DND-41 (cell line): ENCODE data around the gene JARID2.

Experiments
- ATAC-seq: fragments of 200-7000 bp; cut with Tn5 transposase; 3 replicates; pipeline ENCODE4 v1.9.1; 2021; ENCODE audit warnings: low read depth; ENCODE audit not compliant: insufficient read depth
- DNase-seq: peaks from one replicate; pipeline ENCODE4 v3.0.0-alpha.2; 2020
- H2AFZ ChIP-seq: 2 replicates; pipeline ENCODE4 v1.6.0; 2012; ENCODE audit warnings: low read depth, low read length
- H3K27ac ChIP-seq: 2 replicates; pipeline ENCODE4 v1.5.1; 2012; ENCODE audit warnings: low read length, inconsistent platforms
- H3K27me3 ChIP-seq: fragments of 200-600 bp; sonication (generic); 2 replicates; pipeline ENCODE4 v1.6.0; 2012; ENCODE audit warnings: low read length, mild to moderate bottlenecking, inconsistent platforms; ENCODE audit not compliant: insufficient read depth, poor library complexity
- H3K36me3 ChIP-seq: 2 replicates; pipeline ENCODE4 v1.5.1; 2012; ENCODE audit warnings: low read length, inconsistent platforms; ENCODE audit not compliant: insufficient read depth
- H3K4me1 ChIP-seq: 2 replicates; pipeline ENCODE4 v1.5.1; 2012; ENCODE audit warnings: mild to moderate bottlenecking, low read length; ENCODE audit not compliant: insufficient read depth
- H3K4me2 ChIP-seq: 2 replicates; pipeline ENCODE4 v1.6.0; 2012; ENCODE audit warnings: mild to moderate bottlenecking, moderate library complexity, low read length, inconsistent platforms; ENCODE audit not compliant: insufficient read depth
- H3K4me3 ChIP-seq, 2 experiments: fragments of 200-600 bp in 1 of 2; shearing (Covaris generic) in 1 of 2; 2 replicates each; pipeline ENCODE4 v1.5.1; 2012 to 2016; ENCODE audit warnings: inconsistent platforms in 2 of 2, low read length in 2 of 2, mild to moderate bottlenecking in 2 of 2, low read depth in 1 of 2, moderate library complexity in 1 of 2
- H3K79me2 ChIP-seq: 2 replicates; pipeline ENCODE4 v1.6.0; 2012; ENCODE audit warnings: low read length, inconsistent platforms; ENCODE audit not compliant: insufficient read depth
- H3K9ac ChIP-seq: 2 replicates; pipeline ENCODE4 v1.6.0; 2012; ENCODE audit warnings: low read depth, mild to moderate bottlenecking, inconsistent platforms, low read length, moderate library complexity
- H3K9me3 ChIP-seq: 2 replicates; pipeline ENCODE4 v1.5.1; 2012; ENCODE audit warnings: low read length, moderate library complexity, mild to moderate bottlenecking, inconsistent platforms; ENCODE audit not compliant: insufficient read depth, severe bottlenecking
- H4K20me1 ChIP-seq: 2 replicates; pipeline ENCODE4 v1.6.0; 2012; ENCODE audit warnings: low read length; ENCODE audit not compliant: insufficient read depth
- EZH2 ChIP-seq: IDR thresholded peaks from 3 replicates; pipeline ENCODE4 v1.6.1; 2012; ENCODE audit warnings: borderline replicate concordance, low read depth, mild to moderate bottlenecking, moderate library complexity, low read length, inconsistent platforms; ENCODE audit not compliant: severe bottlenecking
- TF ChIP-seq, protein P1 (sequence below): IDR thresholded peaks from 2 replicates; pipeline ENCODE4 v1.5.1; 2012; ENCODE audit warnings: borderline replicate concordance, low read length, moderate library complexity, mild to moderate bottlenecking; ENCODE audit not compliant: poor library complexity, severe bottlenecking; ENCODE audit errors: extremely low read depth

JARID2 gene

GRCh38 chr6:15512721-15513120 is 266.9 kb downstream of the JARID2 start:
- peaks cover 6% of the 10 kb centered on the region for H4K20me1 ChIP-seq
- DNase-seq (no peak), ATAC-seq (no peak)
- no peaks in the 10 kb centered on the region for H3K9me3 ChIP-seq
- no peaks in the 10 kb centered on the region for H3K79me2 ChIP-seq
- H2AFZ ChIP-seq, result no peak overlapping the region
- TF ChIP-seq, protein P1, sequence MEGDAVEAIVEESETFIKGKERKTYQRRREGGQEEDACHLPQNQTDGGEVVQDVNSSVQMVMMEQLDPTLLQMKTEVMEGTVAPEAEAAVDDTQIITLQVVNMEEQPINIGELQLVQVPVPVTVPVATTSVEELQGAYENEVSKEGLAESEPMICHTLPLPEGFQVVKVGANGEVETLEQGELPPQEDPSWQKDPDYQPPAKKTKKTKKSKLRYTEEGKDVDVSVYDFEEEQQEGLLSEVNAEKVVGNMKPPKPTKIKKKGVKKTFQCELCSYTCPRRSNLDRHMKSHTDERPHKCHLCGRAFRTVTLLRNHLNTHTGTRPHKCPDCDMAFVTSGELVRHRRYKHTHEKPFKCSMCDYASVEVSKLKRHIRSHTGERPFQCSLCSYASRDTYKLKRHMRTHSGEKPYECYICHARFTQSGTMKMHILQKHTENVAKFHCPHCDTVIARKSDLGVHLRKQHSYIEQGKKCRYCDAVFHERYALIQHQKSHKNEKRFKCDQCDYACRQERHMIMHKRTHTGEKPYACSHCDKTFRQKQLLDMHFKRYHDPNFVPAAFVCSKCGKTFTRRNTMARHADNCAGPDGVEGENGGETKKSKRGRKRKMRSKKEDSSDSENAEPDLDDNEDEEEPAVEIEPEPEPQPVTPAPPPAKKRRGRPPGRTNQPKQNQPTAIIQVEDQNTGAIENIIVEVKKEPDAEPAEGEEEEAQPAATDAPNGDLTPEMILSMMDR, result no peak
- no peak for TF ChIP-seq EZH2
- H3K4me1 ChIP-seq, result no peaks in the 10 kb centered on the region
- H3K4me3 ChIP-seq, result no peak overlapping the region
- H3K36me3 ChIP-seq, result peaks cover 90% of the 10 kb centered on the region
- H3K27me3 ChIP-seq, result no peaks in the 10 kb centered on the region
- no peak overlapping the region for H3K4me2 ChIP-seq
- H3K9ac ChIP-seq, result no peak overlapping the region
- H3K27ac ChIP-seq, result no peak overlapping the region

GRCh38 chr6:15513131-15513771 is 267.4 kb downstream of the JARID2 start:
- TF ChIP-seq, protein P1, result no peak
- TF ChIP-seq EZH2, result no peak
- H4K20me1 ChIP-seq, result peaks cover 6% of the 10 kb centered on the region
- no peak overlapping the region for H2AFZ ChIP-seq
- H3K27ac ChIP-seq, result no peak overlapping the region
- no peak overlapping the region for H3K4me3 ChIP-seq
- no peaks in the 10 kb centered on the region for H3K9me3 ChIP-seq
- no peak overlapping the region for H3K4me2 ChIP-seq
- no peak for ATAC-seq
- H3K9ac ChIP-seq, result no peak overlapping the region
- H3K4me1 ChIP-seq, result no peaks in the 10 kb centered on the region
- no peak for DNase-seq
- no peaks in the 10 kb centered on the region for H3K79me2 ChIP-seq
- H3K36me3 ChIP-seq, result peaks cover 91% of the 10 kb centered on the region
- H3K27me3 ChIP-seq, result no peaks in the 10 kb centered on the region

- DNase-seq, result no peak
- no peaks in the 10 kb centered on the region for H3K79me2 ChIP-seq
- H3K27ac ChIP-seq, result no peak overlapping the region
- H3K4me3 ChIP-seq, result no peak overlapping the region
- no peak overlapping the region for H3K9ac ChIP-seq
- H3K4me2 ChIP-seq, result no peak overlapping the region
- H3K27me3 ChIP-seq, result no peaks in the 10 kb centered on the region
- TF ChIP-seq EZH2, result no peak
- TF ChIP-seq, protein P1, result no peak
- no peak; the same call in 2 of the 3 replicates for ATAC-seq
- H2AFZ ChIP-seq, result no peak overlapping the region
- no peaks in the 10 kb centered on the region for H3K4me1 ChIP-seq
- peaks cover 90% of the 10 kb centered on the region for H3K36me3 ChIP-seq
- H4K20me1 ChIP-seq, result peaks cover 10% of the 10 kb centered on the region
- no peaks in the 10 kb centered on the region for H3K9me3 ChIP-seq
Observed at GRCh38 chr6:15513801-15514711, 268.2 kb downstream of the JARID2 start.
